CD4-positive, CD25-positive, alpha-beta regulatory T cell (primary cell): ENCODE data around the gene HLF. TPM values are rescaled to one million over a fixed set of nuclear protein-coding genes. Genes with fewer than 3 reads are reported as not detected.
A peak's percentile ranks its signal among the peaks of the same experiment; 100 is the strongest.

Experiments
- ATAC-seq, 2 donors: fragments of 150-1000 bp; cut with Tn5 transposase; one replicate each; pipeline ENCODE4 v1.10.0; 2021; ENCODE audit warnings: low read depth in 2 of 2, moderate number of reproducible peaks in 2 of 2, moderate library complexity in 1 of 2
- DNase-seq, 3 donors: peaks; one replicate each; pipeline versions ENCODE4 v3.0.0 to v3.0.0-alpha.2; 2012 to 2022; ENCODE audit warnings: mixed read lengths in 1 of 3
- H3K27ac ChIP-seq: one replicate; pipeline ENCODE4 v1.7.0; 2013; ENCODE audit warnings: mild to moderate bottlenecking, low read length; ENCODE audit not compliant: insufficient read depth, poor library complexity, severe bottlenecking
- H3K27me3 ChIP-seq: one replicate; pipeline ENCODE4 v1.7.0; 2013; ENCODE audit warnings: low read length; ENCODE audit not compliant: control insufficient read depth, insufficient read depth
- H3K36me3 ChIP-seq: one replicate; pipeline ENCODE4 v1.7.0; 2013; ENCODE audit warnings: mild to moderate bottlenecking, low read length, moderate library complexity; ENCODE audit not compliant: control insufficient read depth, insufficient read depth
- H3K4me1 ChIP-seq: 2 replicates; pipeline ENCODE4 v1.7.0; 2013; ENCODE audit warnings: mild to moderate bottlenecking, low read length; ENCODE audit not compliant: insufficient read depth, control insufficient read depth, poor library complexity, severe bottlenecking
- H3K4me3 ChIP-seq: one replicate; pipeline ENCODE4 v1.7.0; 2013; ENCODE audit warnings: low read depth, mild to moderate bottlenecking, low read length, moderate library complexity
- H3K9me3 ChIP-seq, 2 experiments: 1 replicate in 1 of 2; 2 replicates in 1 of 2; pipeline ENCODE4 v1.7.0; 2013; ENCODE audit warnings: low read length in 2 of 2, mild to moderate bottlenecking in 1 of 2, moderate library complexity in 1 of 2; ENCODE audit not compliant: control insufficient read depth in 2 of 2
- H3K27ac Mint-ChIP-seq, 3 donors: one replicate each; pipeline ENCODE4 v1.8.0; 2020 to 2022; ENCODE audit warnings: mild to moderate bottlenecking in 3 of 3, mixed read lengths in 3 of 3, moderate library complexity in 2 of 3
- H3K27me3 Mint-ChIP-seq: one replicate; pipeline ENCODE4 v1.8.0; 2022; ENCODE audit warnings: mild to moderate bottlenecking, mixed read lengths
- H3K36me3 Mint-ChIP-seq: one replicate; pipeline ENCODE4 v1.8.0; 2020; ENCODE audit warnings: mixed read lengths
- H3K4me1 Mint-ChIP-seq, 4 donors: one replicate each; pipeline ENCODE4 v1.8.0; 2020 to 2022; ENCODE audit warnings: mixed read lengths in 4 of 4, mild to moderate bottlenecking in 1 of 4
- H3K4me3 Mint-ChIP-seq, 4 donors: one replicate each; pipeline ENCODE4 v1.8.0; 2020 to 2022; ENCODE audit warnings: mild to moderate bottlenecking in 4 of 4, mixed read lengths in 4 of 4, moderate library complexity in 3 of 4
- H3K9me3 Mint-ChIP-seq, 7 donors: one replicate each; pipeline ENCODE4 v1.8.0; 2020 to 2022; ENCODE audit warnings: mixed read lengths in 7 of 7, mild to moderate bottlenecking in 3 of 7, moderate library complexity in 2 of 7
- polyA plus RNA-seq, 4 donors: library from polyadenylated mRNA; unstranded; fragments of 300-500 nt; fragmentation: Illumina TruSeq; gene quantifications; one replicate each; pipeline ENCODE4 v1.2.3, GENCODE V29; 2021
- total RNA-seq: library from RNA; stranded (reverse); gene quantifications from one replicate; pipeline ENCODE4 v1.2.3, GENCODE V29; 2022

The HLF gene
- total and polyA plus RNA-seq, 5 donors from 2014 or later, result 0.28 to 2.1 (median 0.66) TPM

GRCh38 chr17:55335625-55336024 is 70.9 kb downstream of the HLF start:
- H3K27me3 Mint-ChIP-seq, result peaks cover 15% of the 10 kb centered on the region
- H3K4me3 ChIP-seq, result no peak overlapping the region
- H3K36me3 Mint-ChIP-seq, result no peaks in the 10 kb centered on the region
- H3K27ac Mint-ChIP-seq, result no peak overlapping the region
- peaks cover 0 to 2% of the 10 kb centered on the region in 2 experiments for H3K9me3 ChIP-seq
- no peak overlapping the region for H3K27ac ChIP-seq
- H3K4me1 ChIP-seq, result no peaks in the 10 kb centered on the region
- H3K9me3 Mint-ChIP-seq, result peaks cover 0 to 6% (median 0%) of the 10 kb centered on the region in 7 donors
- peaks cover 0 to 4% (median 2%) of the 10 kb centered on the region in 4 donors for H3K4me1 Mint-ChIP-seq
- ATAC-seq, result no peak
- H3K36me3 ChIP-seq, result no peaks in the 10 kb centered on the region
- DNase-seq, result no peak
- H3K27me3 ChIP-seq, result no peaks in the 10 kb centered on the region
- H3K4me3 Mint-ChIP-seq, result no peak overlapping the region

- no peaks in the 10 kb centered on the region for H3K27me3 ChIP-seq
- no peaks in the 10 kb centered on the region for H3K4me1 ChIP-seq
- no peak overlapping the region for H3K4me3 Mint-ChIP-seq
- H3K27me3 Mint-ChIP-seq, result peaks cover 15% of the 10 kb centered on the region
- H3K9me3 ChIP-seq, result peaks cover 0 to 2% of the 10 kb centered on the region in 2 experiments
- H3K9me3 Mint-ChIP-seq, result peaks cover 0 to 6% (median 0%) of the 10 kb centered on the region in 7 donors
- peaks cover 0 to 4% (median 2%) of the 10 kb centered on the region in 4 donors for H3K4me1 Mint-ChIP-seq
- no peak overlapping the region for H3K4me3 ChIP-seq
- H3K36me3 ChIP-seq, result no peaks in the 10 kb centered on the region
- no peak for ATAC-seq
- no peak for DNase-seq
- H3K27ac Mint-ChIP-seq, result no peak overlapping the region
- no peak overlapping the region for H3K27ac ChIP-seq
- no peaks in the 10 kb centered on the region for H3K36me3 Mint-ChIP-seq
These were observed 71.7 kb downstream of the HLF start for GRCh38 chr17:55336426-55336825.

GRCh38 chr17:55340176-55340575 is 75.4 kb downstream of the HLF start:
- Histone ChIP-seq H3K4me3 (no peak overlapping the region), H3K27ac (no peak overlapping the region), H3K36me3 (no peaks in the 10 kb centered on the region), H3K9me3 (peaks cover 0 to 2% of the 10 kb centered on the region in 2 experiments), H3K27me3 (no peaks in the 10 kb centered on the region), H3K4me1 (peaks cover 15% of the 10 kb centered on the region)
- peaks cover 19% of the 10 kb centered on the region for H3K27me3 Mint-ChIP-seq
- no peak overlapping the region for H3K27ac Mint-ChIP-seq
- H3K4me3 Mint-ChIP-seq, result no peak overlapping the region
- no peak for ATAC-seq
- DNase-seq, result no peak
- H3K9me3 Mint-ChIP-seq, result peaks cover 0 to 6% (median 0%) of the 10 kb centered on the region in 7 donors
- H3K4me1 Mint-ChIP-seq, result peaks cover 6 to 29% (median 24%) of the 10 kb centered on the region in 4 donors
- no peaks in the 10 kb centered on the region for H3K36me3 Mint-ChIP-seq

DNA sequence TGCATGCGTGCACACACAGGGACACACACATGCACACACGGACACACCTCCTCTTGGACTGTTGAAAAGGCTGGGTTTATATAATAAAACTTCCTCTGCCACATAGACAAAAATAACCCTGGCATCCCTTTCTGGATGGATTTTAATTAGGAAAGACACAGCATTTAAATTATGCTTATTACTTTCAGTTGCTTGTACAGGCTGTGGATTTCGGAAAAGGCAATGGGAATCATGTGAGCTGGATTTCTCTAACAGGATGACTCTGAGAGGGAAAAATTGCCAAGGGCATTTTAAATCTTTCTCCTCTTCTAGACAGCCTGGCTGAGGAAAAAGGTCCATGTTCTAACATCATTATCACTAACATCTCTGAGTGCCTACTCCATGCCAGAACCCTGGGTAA is 75.9 kb downstream of the HLF start:
- no peaks in the 10 kb centered on the region for H3K27me3 ChIP-seq
- peaks cover 0 to 2% of the 10 kb centered on the region in 2 experiments for H3K9me3 ChIP-seq
- H3K4me3 ChIP-seq, result no peak overlapping the region
- H3K27ac Mint-ChIP-seq, result no peak overlapping the region
- no peaks in the 10 kb centered on the region for H3K36me3 ChIP-seq
- H3K4me3 Mint-ChIP-seq, result no peak overlapping the region
- no peak for ATAC-seq
- peaks cover 19% of the 10 kb centered on the region for H3K27me3 Mint-ChIP-seq
- H3K9me3 Mint-ChIP-seq, result peaks cover 0 to 6% (median 0%) of the 10 kb centered on the region in 7 donors
- no peak for DNase-seq
- H3K4me1 ChIP-seq, result peaks cover 16% of the 10 kb centered on the region
- no peaks in the 10 kb centered on the region for H3K36me3 Mint-ChIP-seq
- no peak overlapping the region for H3K27ac ChIP-seq
- peaks cover 10 to 34% (median 28%) of the 10 kb centered on the region in 4 donors for H3K4me1 Mint-ChIP-seq

GRCh38 chr17:55341432-55341831 is 76.7 kb downstream of the HLF start:
- H3K9me3 Mint-ChIP-seq, result peaks cover 0 to 6% (median 0%) of the 10 kb centered on the region in 7 donors
- ATAC-seq, result no peak
- H3K27ac Mint-ChIP-seq, result peak overlapping the region in 1 of 3 donors; percentile 79
- H3K27me3 Mint-ChIP-seq, result peaks cover 17% of the 10 kb centered on the region
- H3K27ac ChIP-seq, result no peak overlapping the region
- H3K27me3 ChIP-seq, result no peaks in the 10 kb centered on the region
- H3K9me3 ChIP-seq, result no peaks in the 10 kb centered on the region
- H3K4me1 ChIP-seq, result peaks cover 16% of the 10 kb centered on the region
- no peak overlapping the region for H3K4me3 ChIP-seq
- H3K36me3 Mint-ChIP-seq, result no peaks in the 10 kb centered on the region
- peaks cover 12 to 34% (median 28%) of the 10 kb centered on the region in 4 donors for H3K4me1 Mint-ChIP-seq
- DNase-seq, result peak in 1 of 3 donors; percentile 53
- H3K4me3 Mint-ChIP-seq, result no peak overlapping the region
- no peaks in the 10 kb centered on the region for H3K36me3 ChIP-seq

DNA sequence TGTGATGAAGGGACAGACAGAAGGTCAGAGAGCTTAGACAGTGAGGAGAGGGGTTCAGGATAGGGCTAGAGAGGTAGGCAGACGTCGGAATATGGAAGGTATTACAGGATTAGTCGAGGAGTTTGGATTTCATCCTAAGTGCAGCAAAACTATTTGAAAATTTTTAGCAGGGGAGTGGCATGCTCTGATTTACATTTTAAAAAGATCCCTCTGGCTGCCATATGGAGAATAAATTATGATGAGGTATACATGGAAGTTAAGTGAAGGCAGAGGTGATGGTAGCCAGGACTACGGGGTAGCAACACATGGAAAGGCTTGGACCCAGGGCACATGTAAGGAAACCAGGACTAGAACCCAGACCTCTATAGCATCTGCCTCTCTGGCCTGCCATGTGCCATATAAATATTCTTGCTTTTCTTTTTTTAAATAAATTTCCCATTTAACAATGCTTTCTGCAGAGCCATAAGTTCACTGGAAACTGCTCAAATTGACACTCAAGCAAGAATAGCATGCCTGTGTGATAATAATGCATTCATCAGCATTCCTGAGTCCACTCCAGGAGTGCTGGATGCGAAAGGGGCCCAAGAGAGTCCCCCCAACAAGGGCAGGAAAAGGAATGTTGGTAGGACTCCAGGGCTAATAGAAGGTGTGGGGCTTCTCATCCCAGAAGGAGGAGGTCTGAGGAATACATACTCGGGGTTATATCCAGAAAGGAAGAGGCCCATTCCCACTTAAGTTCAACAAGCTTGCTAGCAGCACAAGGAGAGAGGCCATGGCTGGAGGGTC is 78.2 kb downstream of the HLF start:
- Histone ChIP-seq H3K9me3 (no peaks in the 10 kb centered on the region), H3K36me3 (no peaks in the 10 kb centered on the region), H3K27me3 (no peaks in the 10 kb centered on the region), H3K27ac (no peak overlapping the region), H3K4me3 (no peak overlapping the region), H3K4me1 (peaks cover 16% of the 10 kb centered on the region)
- Mint-ChIP-seq H3K4me1 (peaks cover 14 to 39% (median 29%) of the 10 kb centered on the region in 4 donors), H3K4me3 (peak overlapping the region in 1 of 4 donors; percentile 72), H3K9me3 (peaks cover 0 to 3% (median 0%) of the 10 kb centered on the region in 7 donors), H3K36me3 (no peaks in the 10 kb centered on the region), H3K27me3 (peaks cover 15% of the 10 kb centered on the region), H3K27ac (peak overlapping the region in 1 of 3 donors; percentile 48)
- ATAC-seq (no peak), DNase-seq (no peak)

DNA sequence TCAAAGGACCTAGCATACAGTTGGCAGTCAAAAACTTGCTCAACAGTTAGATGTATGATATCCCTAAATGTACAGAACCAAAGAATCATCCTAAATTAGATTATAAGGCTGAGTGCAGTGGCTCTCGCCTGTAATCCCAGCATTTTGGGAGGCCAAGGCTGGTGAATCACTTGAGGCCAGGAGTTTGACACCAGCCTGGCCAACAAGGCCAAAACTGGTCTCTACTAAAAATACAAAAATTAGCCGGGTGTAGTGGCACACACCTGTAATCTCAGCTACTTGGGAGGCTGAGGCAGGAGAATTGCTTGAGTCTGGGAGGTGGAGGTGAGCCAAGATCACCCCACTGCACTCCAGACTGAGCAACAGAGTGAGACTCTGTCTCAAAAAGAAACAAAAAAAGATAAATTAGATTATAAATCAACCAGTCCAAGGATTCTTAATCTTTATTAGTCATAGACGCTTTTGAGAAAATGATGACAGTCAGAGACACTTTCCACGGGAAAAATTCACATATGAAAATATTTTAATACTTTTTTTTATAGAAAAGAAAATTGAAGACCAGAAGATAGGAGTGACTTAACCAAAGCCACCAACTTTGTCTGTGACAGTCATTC is 79.2 kb downstream of the HLF start:
- peak; percentile 8 to 12 for ATAC-seq

More for the DNA sequence above, 79.2 kb downstream of the HLF start:
- Mint-ChIP-seq H3K4me3 (peak overlapping the region in 1 of 4 donors; percentile 1), H3K4me1 (peaks cover 19 to 47% (median 34%) of the 10 kb centered on the region in 4 donors), H3K27me3 (peaks cover 9% of the 10 kb centered on the region), H3K36me3 (no peaks in the 10 kb centered on the region), H3K27ac (peak overlapping the region in 2 of 3 donors; percentile 47 to 62), H3K9me3 (peaks cover 0 to 3% (median 0%) of the 10 kb centered on the region in 7 donors)
- Histone ChIP-seq H3K9me3 (no peaks in the 10 kb centered on the region), H3K27ac (no peak overlapping the region), H3K4me1 (peaks cover 22% of the 10 kb centered on the region), H3K27me3 (no peaks in the 10 kb centered on the region), H3K36me3 (no peaks in the 10 kb centered on the region), H3K4me3 (peak overlapping the region; percentile 49)
- DNase-seq, result peak in 1 of 3 donors; percentile 23
